NCI-H226 (cell line): ENCODE measurements around the gene GSG1L.

Source experiments
- DNase-seq: peaks from one replicate; pipeline ENCODE4 v3.0.0-alpha.2; 2015

Gene GSG1L

DNA sequence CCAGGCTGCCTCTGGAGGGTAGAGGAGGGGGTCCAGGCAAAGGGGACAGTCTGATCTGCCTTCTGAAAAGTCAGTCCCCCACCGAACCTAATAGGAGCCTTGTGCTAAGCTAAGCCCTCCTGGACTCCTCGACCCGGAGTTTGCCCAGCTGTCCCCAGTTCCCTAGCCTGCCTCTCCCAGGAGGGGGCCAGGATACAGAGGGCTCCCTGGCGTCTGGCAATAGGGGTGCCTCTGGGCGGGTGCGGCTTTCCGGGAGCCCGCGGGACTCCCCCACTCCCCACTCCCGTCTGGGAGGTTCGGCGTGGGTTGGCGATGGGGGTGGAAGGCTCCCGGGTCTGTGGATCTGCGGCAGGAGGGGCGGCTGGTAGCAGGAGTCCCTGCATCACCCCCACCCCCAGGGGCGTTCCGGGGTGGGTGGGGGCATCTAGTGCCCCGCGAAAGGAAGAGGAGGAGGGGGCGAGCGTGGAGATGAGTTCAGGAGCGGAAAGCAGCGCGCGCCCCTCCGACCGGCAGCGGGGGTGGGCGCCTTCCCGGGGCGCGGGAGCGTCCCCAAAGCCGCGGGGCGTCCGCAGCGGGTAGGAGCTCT is 1.2 kb downstream of the GSG1L start:
- DNase-seq: no peak

DNA sequence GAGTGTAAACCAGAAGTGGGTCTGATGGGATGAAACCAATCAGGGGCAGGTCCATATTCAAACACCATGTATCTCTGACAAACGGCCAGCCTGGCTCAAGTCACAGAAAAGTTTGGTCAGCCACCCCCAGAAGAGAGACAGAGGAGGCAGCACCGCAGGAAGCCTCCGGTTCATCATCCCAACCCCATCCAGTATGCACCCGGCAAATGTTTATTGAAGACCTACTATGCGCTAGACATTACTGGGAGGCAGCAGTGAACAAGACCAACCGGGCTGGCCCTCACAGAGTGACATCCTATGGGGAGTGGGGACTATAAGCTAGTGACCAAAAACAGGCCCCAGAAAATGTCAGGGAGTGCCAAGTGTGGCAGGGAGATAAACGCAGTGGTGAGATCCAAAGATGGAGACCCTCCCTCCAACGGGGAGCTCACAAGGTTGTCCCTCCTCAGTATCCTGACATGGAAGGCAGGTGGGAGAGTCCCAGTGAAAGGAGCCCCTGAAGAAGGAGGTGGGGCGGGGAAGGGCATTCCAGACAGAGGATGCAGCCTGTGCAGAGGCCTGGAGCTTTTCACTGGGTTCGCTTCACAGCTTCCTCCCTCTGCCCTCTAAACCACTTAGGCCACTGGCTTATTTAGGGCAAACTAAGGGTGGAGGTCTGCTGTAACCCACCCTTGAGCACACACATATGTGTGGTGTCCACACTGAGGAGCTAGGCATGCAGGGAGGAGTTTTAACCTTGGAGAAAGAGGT is 2.0 kb downstream of the GSG1L start:
- no peak for DNase-seq

DNA sequence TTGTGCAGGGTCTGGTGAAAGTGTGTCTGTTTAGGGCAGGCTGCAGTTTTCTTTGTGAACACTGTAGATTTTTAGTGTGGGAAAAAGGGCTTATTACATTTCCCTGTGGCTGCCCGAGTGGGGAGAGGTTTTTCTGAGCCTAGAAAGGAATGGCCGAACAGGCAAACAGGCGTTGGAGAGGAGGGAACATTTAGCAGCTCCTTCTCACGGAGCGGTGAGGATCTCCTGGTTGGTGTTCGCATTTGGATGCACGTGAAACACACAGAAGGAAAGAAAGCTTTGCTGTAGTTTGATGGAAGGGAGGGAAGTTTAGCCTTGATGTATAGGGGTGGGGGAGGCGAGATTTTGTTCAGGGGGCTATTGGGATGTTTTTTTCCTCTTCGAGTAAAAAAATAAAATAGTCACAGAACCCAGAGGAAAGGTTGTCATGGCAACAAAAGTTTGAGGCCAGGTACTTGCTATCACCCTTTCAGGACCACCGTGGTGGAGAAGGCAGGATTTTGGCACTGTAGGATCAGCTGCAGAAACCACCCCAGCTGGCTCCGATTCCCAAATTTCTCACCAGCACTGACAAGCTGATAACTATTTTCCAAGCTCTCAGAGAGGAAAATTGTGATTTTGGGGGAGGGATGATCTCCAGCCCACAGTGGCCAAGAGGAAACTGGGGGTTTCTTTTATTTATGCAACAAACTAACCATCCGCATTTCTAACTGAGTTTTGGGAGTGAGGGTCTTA is 3.5 kb downstream of the GSG1L start:
- DNase-seq: no peak

DNA sequence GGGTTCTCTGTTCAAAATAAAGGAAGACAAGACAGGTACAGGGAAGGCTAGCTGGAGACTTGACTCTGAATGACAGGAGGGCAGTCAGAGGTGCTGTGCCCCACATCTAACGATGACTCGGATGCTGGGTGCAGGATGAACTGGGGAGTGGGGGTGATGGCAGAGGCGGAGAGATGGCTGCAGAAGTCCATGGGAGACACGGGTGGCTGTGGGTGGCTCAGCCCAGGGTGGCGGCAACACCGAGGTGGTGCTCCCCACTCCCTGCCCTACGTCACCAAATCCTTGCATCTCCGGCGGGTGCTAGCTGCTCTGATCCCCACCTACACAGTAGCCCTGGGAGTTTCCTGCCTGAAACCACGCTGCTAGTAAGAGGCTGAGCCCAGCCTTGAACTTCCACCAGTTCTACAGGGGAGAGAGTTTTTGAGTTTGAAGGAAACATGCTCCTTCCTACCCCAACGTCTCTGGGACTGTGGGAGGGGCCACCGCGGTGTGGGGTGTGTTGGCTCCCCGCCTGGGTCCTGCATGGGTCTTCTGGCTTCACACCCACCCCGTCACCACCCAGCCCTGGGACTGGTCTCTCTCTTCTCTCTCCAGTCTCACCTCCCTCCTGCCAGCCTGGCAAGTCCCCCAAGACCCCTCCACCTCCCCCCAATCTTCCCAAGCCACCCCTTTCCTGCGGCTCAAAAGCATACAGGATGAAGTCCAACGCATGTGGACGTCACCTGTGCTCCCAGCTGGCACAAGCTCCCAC is 4.5 kb downstream of the GSG1L start:
- DNase-seq: no peak

DNA sequence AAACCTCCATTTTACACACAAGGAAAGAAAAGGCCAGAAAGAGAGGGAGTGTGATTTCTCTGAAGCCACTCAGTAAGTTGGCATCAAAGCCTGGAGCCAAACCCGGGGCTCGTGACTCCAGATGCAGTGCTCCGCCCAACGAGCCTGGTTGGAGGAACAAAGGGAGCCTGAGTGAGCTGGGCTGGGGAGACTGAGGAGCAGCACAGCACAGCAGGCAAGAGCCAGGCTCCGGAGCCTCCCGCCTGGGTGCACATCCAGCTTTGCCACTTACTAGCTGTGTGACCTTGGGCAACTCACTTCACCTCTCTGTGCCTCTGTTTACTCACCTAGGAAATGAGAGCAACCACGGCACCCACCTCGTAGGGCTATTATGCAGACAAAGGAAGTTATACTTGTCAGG is 5.6 kb downstream of the GSG1L start:
- DNase-seq: no peak

DNA sequence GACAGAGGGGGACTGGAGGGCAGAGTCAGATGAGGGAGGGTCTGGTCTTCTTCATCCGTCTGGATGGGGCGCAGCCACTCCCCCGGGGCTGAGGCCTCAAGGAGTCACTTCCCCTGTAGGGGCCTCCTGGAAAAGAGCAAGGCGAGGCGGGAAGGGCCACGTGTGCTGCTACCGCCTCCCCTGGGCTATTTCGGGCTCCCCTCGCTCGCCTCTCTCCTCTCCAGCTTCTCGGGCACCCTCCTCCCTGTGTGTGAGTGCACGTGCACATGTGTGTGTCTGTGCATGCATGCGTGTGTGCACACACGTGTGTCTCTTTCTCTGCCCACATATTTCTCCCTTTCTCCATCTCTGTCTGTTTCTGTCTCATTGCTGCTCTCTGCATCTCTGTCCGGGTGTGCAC is 10.1 kb downstream of the GSG1L start:
- no peak for DNase-seq

DNA sequence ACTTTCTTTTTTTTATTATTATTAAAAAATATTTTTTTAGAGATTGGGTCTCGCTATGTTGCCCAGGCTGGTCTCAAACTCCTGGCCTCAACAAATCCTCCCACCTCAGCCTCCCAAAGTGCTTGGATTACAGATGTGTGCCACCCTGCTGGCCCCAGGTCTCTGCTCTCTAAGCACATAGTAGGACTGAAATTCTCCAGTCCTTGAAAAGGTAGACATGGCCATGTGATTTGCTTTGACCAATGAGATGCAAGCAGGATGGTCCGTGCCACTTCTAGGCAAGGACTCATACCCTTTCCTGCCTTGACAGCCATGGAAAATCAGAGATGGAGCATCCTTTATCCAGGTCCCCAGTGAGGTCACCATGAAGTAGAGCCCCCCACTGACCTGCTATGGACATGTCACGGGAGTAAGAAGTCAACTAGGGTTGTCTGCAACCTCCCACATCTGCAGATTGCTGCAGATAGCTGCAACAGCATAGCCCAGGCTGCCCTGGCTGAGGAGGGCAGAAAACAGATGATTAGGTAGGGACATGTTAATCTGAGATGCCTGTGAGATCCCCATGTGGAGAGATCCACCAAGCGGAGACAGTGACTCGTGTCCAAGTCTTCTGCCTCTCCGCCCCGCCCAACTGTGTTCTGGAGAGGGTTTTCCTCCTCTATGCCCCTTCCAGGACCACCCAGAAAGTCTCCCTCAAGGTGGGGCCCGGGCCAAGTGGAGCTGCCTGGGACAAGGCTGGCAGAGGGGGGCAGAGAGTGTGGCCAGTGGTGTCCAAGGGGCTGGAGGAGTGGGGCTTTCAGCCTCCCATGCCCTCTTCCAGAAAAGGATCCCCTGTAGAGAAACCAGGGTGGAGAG is 11.0 kb downstream of the GSG1L start:
- no peak for DNase-seq

DNA sequence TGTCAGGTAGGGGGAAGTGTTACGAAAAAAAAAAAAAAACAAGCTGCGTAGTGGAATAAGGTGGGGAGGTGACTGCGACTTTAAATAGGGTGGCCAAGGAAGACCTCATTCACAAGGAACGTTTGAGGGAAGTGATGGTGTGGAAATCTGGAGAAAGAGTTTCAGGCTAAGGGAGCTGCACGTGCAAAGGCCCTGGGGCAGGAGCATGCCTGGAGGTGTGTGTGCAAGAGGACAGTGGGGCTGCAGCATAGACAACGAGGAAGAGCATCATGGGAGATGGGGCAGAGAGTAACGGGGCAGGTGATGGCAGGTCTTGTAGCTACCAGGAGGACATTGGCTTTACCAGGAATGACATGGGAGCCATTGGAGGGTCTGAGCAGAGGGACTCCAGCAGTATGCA is 12.0 kb downstream of the GSG1L start:
- no peak for DNase-seq

DNA sequence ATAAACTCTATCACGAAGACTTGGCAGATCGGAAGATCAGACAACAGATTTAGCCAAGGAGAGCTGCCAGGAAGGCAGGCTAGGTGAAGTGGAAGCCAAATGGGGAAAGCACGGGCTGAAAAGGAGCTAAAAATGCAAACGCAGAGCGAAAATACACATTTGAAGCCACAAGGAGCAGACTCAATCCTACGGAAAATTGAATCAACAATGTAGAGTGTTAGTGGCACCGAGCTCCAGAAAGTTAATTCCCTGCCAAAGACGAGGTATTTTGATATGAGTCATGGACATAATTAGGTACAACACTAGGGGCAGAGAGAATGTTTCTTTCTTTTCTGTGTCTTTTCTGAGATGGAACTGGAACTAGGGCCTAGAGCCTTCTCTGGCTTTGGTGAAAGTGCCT is 20.7 kb downstream of the GSG1L start:
- no peak for DNase-seq

DNA sequence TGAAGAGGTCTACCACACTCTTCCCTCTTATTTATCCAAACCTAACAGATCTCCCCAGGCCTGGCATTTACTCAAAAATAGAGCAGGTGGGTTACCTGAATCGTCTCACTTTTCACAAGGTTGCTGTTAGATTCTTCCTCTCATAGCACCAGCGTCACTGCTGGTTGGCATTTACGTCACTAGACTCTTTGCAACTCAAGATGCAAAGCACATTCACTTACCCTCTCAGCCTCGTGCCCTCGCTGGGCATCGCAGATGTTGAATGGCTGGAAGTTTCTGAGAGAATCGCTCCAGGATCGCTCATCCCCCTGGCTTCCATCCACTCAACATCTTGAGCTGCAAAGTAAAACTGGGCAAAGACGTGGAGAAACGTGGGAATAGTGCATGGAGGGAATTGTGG is 21.9 kb downstream of the GSG1L start:
- no peak for DNase-seq

DNA sequence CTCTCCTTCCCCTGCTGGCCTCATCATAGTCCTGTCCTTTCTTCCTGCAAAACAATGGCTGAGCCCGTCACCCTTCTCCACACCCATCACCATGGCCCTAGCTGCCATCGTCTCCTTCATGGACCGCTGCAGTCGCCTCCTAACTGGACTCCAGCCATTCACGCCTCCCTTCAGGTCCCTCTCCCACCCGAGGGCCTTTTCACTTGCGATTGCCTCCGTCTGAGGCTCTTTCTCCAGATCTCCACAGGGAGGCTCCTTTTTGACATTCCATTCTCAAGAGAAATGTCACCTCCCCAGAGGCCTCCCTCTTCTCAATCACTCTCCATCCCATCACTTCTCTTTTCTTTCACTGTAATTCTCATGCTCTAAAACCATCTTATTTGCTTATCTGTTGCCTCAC is 23.5 kb downstream of the GSG1L start:
- DNase-seq: no peak

DNA sequence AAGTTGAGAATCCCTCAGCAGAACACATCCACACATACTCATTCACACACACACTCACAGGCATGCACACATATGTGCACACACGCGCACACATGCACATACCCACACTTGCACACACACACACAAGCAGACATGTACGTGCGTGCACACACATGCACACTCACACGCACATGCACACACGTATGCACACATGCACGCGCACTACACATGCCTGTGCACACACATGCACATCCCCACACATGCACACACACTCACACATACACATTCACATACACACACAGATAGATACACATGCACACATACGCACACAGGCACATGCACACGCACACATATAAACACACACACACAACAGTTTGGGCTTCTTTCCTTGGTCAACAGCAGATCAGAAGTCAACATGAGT is 24.0 kb downstream of the GSG1L start:
- no peak for DNase-seq

DNA sequence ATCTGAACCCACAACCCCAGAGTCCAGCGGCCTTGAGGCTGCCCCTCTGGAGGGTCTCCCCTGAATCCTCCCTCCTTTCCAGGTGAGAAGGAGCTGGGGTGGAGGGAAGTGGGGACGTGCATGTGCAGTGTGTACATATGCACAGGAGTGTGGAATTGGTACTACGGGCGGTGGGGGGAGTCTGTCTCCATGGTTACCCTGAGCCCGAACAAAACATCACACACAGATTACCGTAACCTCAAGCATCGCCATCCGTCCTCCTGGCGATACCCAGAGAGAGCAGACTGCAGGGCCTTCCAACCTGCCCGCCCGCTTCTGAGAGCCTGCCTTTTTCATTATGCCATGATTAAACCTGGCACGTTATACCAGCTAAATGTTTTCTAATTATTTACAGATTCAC is 25.1 kb downstream of the GSG1L start:
- DNase-seq: no peak

DNA sequence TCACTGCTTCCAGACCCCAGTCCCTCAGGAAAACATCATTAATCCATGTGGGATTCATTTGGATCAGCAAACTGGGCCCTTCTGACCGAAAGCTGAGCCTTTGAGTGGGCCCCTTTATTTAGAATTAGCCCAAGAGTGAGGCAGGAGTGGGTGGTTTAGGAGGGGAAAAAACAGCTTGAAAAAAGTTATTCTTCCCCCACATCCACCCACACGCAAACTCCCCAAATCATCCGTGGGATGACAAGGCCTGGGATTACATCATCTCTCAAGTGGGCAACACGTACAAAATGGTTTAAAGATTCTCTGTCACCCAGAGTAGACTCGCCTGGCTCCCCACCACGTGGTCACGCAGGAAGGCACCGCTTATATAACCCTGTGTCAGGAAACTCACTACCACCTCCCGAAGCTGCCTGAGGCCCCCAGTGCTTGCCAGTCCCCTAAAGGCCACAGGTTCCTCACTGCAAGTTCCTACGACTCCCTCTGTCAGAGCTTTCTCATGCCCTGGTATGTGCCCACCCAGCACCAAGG is 27.6 kb downstream of the GSG1L start:
- DNase-seq: no peak

DNA sequence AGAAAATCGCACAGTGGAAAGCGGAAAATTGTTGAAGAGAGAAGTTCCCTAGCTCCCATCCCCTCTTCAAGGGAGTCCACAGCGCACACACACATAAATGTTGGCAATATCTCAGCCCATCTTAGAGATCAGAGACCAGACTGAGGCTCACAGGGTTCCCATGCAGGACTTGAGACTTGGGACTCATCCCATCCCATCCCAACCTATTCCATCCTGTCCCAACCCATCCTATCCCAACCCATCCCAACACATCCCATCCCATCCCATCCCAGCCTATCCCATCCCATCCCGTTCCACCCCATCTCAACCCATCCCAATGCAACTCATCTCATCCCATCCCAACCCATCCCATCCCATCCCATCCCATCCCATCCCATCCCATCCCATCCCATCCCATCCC is 29.6 kb downstream of the GSG1L start:
- DNase-seq: no peak

DNA sequence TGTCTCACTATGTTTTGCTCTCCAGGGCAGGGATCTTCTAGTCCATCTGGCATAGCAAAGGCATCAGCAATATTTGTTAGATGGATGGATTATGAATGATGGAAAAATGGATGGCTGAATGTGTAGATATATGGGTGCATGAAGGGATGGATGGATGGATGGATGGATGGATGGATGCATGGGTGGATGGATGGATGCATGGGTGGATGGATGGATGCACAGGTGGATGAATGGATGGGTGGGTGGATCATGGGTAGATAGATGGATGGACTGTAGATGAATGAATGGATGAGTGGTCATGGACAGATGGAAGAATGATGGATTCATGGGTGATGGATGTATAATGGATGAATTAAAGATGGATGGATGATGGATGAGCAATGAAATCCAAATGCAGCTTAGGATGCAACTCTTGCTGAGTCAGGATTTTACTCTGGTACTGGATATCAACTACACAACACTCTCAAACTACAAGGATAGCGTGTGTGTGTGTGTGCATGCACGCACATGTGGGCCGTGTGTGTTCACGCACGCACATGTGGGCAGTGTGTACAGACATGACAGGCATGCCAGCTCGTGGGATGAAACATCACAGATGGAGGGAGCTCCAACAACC is 34.0 kb downstream of the GSG1L start:
- DNase-seq: no peak

DNA sequence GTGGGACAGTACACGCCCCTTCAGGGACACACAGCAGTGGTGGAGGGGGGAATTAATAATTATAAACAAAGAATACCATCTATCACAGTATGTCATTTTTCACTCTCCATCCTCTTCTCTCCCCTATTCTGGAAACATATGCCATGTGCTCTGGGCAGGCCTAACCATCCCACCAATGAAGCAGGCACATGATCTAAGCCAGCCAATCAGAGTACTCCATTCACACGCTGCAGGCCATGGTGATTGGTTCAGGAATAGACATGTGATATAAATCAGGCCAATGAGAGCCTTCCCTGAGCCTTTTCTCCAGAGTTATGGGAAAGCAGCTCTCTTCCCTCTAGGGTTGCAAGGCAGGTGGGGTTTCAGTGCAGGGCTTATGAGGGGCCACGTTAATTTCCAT is 36.5 kb downstream of the GSG1L start:
- DNase-seq: no peak

DNA sequence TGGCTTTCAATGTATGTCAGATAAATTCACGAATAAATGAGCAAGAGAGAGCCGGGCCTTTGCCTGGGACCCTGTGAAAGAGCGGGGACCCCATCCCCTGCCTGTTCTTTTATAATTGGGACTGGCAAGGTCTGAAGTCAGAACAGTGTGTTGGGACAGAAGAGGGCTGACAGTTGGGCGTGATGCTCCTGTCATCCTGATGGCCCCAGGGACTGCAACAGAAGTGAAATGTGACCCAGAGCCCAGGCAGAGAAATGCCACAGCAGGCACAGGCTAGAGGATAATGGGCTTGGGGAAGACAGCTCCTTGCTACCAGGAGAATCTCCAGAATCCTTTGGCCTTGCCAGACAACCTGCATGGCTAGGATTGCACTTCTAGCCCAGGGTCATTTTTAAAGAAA is 37.9 kb downstream of the GSG1L start:
- DNase-seq: no peak

DNA sequence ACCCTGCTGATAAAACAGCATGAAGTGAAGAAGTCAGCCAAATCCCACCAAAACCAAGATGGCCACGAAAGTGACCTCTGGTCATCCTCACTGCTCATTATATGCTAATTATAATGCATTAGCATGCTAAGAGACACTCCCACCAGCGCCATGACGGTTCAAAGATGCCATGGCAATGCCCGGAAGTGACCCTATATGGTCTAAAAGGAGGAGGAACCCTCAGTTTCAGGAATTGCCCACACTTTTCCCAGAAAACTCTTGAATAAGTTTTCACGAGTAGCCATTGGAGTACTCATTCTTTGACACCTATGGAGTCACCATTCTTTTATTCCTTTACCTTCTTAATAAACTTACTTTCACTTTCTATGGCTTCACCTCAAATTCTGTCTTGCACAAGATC is 44.3 kb downstream of the GSG1L start:
- no peak for DNase-seq

DNA sequence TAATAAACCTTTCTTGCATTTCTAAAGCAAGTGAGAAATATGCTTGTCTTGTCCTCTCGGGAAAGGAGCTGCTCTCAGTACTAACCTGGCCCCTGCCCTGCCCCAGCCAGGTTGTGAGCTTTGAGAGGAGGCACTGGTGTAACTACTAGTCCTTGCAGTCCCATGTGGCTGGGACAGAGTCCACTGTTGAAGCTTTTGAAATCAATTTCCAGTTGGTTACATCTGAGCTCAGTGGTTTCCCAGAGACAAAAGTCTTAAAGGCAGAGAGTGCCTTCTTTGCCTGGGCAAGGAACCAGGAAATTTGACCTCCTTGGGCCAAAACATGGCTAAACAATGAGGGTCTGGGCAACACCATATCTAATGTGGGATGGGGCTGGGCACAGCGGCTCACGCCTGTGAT is 48.7 kb downstream of the GSG1L start:
- no peak for DNase-seq

DNA sequence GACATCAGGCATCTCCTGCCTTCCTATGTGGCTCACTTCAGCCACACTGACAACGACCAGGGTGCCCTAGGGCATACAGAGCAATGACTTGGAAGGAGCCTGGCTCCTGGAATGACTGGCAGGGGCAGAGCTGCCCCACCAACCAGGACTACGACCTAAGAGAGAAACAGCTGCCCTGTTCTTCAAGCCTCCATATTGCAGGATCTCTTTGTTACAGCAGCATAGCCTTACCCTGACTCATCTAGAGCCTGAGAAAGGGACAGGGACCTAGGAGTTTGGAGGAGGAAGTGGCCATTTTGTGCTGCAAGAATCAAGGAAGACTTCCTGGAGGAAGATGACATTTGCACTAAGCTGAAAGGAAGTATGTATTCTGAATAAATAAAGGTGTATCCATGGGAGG is 49.6 kb downstream of the GSG1L start:
- no peak for DNase-seq

DNA sequence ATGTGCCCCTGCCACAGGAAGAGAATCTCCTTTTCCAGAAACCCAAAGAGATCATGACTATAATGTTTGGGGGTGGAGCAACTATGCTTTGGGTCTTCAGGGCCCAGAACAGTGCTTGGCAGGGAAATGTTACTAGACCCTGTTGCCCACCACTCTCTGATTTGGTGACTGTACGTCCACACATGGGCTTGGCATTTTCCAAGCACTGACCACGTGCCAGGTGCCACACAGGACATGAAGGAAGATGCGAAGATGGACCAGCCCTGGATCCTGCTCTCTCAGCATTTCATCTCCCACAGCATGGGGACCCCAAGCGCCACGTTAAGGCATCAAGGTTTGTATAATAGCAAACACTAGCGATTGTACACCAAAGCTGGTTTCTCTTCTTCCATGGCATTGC is 50.1 kb downstream of the GSG1L start:
- DNase-seq: no peak
